LNCaP clone FGC (cell line): ENCODE measurements around the gene LRRC45.
"Not testable (repeated sequence)": the region's sequence is repeated elsewhere in the genome, so short reads cannot be mapped to it uniquely, and the experiment has no call there.

Experiments used
- DNase-seq: peaks from one replicate; pipeline ENCODE4 v3.0.0-alpha.2; 2011; ENCODE audit warnings: low read depth
- H3K4me3 ChIP-seq: 2 replicates; pipeline ENCODE4 v1.5.1; 2011; ENCODE audit warnings: mild to moderate bottlenecking, low read depth, low read length, control low read depth
- CTCF ChIP-seq: IDR thresholded peaks from 2 replicates; pipeline ENCODE4 v1.5.1; 2012; ENCODE audit warnings: mild to moderate bottlenecking; ENCODE audit not compliant: control insufficient read depth, insufficient read depth; ENCODE audit errors: extremely low read depth

LRRC45 gene

GRCh38 chr17:82037092-82037888 is 14.2 kb downstream of the LRRC45 start, which contains the start of gene DCXR:
TSS of gene DCXR (minus strand) at chr17:82037697. CDS start at chr17:82037682, 15 bp downstream.
- DNase-seq = peak; percentile 87
- H3K4me3 ChIP-seq = peak within 1 kb of the TSS; percentile 87
- TF ChIP-seq CTCF = peak; percentile 91

GRCh38 chr17:82037889-82038195 is 14.7 kb downstream of the LRRC45 start:
- peak overlapping the region; percentile 87 for H3K4me3 ChIP-seq
- no peak for DNase-seq
- no peak for TF ChIP-seq CTCF

- DNase-seq = not testable (repeated sequence)
Measured at GRCh38 chr17:82038796-82039409, 15.8 kb downstream of the LRRC45 start.

GRCh38 chr17:82039695-82040299 is 16.7 kb downstream of the LRRC45 start:
- no peak for TF ChIP-seq CTCF
- DNase-seq = no peak
- H3K4me3 ChIP-seq = no peak overlapping the region

More at GRCh38 chr17:82038796-82039409, 15.8 kb downstream of the LRRC45 start:
- H3K4me3 ChIP-seq = not testable (repeated sequence)

GRCh38 chr17:82041144-82041814 is 18.2 kb downstream of the LRRC45 start:
- DNase-seq = no peak
- TF ChIP-seq CTCF = no peak
- no peak overlapping the region for H3K4me3 ChIP-seq

- TF ChIP-seq CTCF = no peak
- H3K4me3 ChIP-seq = no peak overlapping the region
- no peak for DNase-seq
Measured at GRCh38 chr17:82042649-82043048, 19.5 kb downstream of the LRRC45 start.

GRCh38 chr17:82043507-82043906 is 20.4 kb downstream of the LRRC45 start:
- DNase-seq = no peak
- no peak for TF ChIP-seq CTCF
- no peak overlapping the region for H3K4me3 ChIP-seq
